Stimulated activated CD4-positive, alpha-beta T cell treated with anti-CD3 and anti-CD28 coated beads, Interleukin-1b, Interleukin-23, amount 100 ng/mL, for 24 hours (primary cell): ENCODE results near the gene COL16A1.

Experiments
- DNase-seq, 4 experiments: peaks; one replicate each; pipeline ENCODE4 v3.0.0-alpha.2; 2020; ENCODE audit warnings: low read depth in 4 of 4, low spot score in 1 of 4

COL16A1 gene

DNA sequence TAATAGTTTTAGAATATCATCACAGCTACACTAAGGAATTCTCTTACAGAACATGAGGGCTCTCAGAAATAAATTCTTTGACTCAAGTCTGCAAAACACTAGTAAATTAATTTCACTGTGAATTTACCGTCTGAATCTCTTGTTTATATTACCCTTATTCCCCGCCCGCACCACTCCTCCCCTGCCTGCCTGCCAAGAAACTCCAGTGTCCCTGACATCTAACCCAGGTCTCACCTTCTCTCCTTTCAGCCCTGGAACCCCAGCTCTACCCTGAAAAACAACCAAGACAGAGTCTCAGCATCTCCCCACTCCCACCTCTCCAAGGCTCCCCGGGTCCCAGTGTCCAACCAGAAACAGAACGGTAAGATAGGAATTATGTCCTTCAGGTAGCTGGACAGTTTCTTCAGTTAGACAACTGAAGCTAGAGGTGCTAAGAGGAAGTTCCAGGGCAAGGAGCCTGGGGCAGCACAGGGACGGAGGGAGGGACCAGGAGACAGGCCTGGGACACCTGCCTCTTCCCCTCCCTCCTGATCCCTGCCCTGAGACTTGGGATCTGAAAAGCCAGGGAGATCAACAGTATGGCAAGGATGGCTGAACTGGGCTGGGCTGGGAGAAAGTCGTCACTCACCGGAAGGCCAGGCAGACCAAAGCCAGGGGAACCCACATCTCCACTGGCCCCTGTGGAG, 15.4 kb downstream of the COL16A1 start:
- no peak for DNase-seq

DNA sequence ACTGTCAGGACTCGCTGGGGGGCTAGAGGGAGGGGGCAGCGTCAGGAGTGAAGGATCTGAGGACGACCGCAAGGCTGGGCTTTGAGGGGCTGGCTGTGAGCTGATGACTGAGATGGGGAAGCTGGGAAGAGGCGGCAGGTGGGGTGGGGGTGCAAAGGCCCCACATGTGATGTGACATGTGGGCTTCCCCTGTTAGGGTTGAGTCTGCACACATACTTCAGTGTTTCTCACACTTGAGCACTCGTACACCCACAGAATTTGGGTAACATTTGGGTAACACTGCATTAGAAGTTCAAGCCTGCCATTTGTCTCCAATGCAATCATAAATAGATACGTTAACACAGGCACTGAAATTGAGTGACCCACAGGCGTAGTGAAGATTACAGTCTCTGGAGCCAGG, 16.2 kb downstream of the COL16A1 start:
- no peak for DNase-seq

DNA sequence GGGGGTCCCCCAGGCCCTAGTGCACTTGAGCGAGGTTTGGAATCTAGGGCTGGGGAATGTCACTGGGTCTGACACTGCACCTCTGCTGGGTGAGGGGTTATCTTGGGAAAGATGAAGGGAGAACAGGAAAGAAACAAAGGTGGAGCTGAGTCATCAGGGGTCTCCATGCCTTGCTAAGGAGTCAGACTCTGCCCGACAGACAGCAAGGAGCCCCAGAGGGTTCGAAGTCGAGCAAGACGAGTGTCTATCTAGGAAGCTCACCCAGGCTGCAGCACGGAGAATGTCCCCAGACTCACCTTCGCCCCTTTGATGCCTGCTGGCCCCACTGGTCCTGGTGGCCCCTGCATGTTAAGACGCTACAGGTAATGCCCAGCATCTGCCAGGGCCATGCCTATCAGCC, 18.0 kb downstream of the COL16A1 start:
- DNase-seq = no peak

DNA sequence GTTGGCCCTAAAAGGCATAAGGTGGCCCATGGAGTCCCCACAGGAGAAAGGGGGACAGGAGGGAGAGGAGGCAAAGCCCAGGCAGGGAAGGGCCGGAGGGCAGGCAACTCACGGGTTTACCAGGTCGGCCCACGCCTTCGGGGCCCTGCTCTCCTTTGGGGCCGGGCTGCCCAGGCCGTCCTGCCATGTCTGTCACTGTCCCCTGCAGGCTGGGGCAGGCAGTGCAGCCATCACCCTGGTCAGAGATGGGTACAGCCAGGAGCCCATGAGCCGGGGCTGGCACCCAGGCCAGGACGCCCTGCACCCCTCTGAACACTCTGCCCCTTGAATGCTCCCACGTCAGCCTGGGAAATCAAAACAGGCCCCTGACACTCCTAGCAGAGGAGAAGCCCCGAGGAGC, 19.8 kb downstream of the COL16A1 start:
- no peak for DNase-seq

DNA sequence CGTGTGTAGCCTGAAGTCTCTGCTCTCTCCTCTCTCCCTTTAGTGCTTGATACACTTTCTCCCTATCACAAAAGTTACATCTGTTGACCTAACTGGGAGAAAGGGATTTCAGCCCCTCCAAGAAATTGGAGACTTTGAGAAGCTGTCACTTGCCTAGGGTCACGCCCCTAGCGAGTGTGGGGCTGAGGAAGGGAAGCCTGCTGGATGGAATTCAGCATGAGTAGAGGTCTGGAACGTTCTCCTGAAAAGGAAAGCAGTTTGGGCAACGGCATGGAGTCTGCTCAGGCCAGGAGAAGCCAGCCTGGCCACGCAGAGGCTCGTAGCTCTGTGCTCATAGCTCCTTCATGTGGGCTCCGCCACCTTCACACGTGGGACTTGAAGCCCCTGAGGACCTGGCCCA, 22.4 kb downstream of the COL16A1 start:
- DNase-seq = no peak

DNA sequence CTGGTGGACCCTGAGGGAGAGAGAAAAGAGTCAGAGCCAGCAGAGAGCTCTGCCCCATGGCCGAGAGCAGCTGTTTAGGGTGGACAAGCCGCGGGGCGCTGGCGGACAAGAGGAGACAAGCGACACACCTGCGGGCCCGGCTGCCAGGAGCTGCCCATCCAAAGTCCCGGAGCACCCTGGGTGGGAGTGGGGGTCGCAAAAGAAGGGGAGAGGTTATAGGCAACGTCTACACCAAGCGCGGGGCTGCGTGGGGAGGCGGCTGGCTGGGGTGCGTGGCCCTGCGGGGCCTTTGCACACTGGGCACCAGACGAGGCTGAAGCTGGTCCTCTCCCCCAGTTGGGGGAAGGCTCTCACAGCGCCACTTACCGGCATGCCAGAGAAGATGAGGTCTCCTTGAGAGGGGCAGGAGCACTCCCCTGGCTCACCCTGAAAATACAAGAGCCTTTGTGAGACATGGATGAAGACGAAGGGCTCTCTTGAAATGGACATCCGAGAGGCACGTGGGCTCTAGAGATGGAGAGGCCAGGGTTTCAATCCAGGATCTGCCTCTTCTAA, 24.1 kb downstream of the COL16A1 start:
- no peak for DNase-seq

DNA sequence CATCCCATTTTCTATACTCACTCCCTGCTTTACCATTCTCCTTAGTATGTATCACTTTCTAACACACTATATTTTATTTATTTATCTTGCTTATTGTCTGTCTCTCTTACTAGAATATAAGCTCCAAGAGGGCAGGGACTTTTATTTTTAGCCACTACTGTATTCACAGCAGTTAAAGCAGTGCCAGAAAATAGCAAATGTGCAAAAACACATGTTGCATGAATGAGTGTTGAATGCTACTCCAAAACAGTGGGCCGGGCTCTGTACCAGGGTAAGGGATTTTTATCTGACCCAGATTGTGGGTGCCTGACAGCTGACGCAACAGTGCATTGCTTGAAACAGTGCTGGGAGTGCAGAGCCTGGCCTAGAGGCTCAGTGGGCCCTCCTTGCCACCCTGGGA, 24.7 kb downstream of the COL16A1 start:
- DNase-seq = no peak

DNA sequence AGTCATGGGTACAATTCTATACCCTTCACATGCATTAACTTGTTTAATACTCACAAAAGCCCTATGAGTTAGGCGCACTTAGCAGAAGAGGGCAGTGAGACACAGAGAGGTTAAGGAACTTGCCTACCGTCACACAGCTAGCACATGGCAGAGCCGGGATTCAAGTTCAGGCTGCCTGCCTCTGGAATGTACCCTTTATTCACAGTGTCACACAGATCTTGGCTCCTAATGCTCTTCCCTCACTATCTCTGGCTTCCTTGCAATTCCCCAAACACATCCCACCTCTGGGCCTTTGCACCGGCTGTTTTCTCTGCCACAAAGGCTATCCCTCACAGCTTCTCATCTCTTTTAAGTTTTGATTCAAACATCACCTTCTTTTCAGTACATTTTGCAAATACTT, 25.1 kb downstream of the COL16A1 start:
- DNase-seq = no peak

DNA sequence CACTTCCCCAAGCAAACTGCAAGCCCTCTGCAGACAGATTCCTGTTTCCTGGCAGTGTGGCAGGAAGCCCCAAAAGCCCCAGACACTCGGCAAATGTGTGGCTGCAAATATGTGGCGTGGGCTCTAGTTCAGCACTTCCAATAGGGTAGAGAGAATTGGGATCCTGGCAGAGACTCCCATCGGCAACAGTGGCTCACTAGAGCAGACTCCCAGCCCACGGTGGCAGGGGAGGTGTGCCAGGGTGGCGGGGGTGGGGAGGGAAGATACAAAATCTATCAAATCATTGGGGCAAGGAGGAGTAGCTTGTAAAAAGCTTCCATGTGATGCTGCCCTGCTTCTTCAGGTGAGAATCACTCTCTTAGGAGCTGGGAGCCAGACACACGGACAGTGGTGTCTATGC, 25.9 kb downstream of the COL16A1 start:
- DNase-seq = no peak

DNA sequence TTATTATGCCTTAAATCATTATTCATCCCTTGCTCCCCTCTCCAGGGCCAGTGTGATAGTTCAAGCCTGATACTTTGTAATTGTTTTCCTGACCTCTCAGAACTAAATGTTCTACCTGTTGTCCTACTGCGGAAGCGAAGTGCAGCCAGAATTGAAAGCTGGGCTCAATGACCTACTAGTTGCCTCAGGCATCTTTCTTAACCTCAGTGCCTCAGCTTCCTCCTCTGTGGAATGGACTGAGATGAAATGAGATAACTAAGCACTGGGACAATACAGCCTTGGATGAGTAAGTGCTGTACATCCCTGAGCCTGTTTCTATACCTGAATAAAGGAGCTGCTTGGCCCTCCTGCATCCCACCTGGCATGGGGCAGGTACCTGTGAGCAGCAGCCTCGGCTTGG, 26.4 kb downstream of the COL16A1 start:
- DNase-seq = no peak

DNA sequence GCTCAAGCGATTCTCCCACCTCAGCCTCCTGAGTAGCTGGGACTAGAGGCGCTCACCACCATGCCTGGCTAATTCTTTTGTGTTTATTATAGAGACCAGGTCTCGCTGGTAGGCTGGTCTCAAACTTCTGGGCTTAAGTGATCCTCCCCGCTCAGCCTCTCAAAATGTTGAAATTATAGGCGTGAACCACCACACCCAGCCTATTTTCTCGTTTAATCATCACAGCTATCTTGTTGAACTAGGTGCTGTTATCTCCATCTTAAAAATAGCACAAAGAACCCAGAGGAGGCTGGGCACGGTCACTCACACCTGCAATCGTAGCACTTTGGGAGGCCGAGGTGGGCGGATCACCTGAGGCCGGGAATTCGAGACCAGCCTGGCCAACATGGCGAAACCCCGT, 28.1 kb downstream of the COL16A1 start:
- DNase-seq = no peak

DNA sequence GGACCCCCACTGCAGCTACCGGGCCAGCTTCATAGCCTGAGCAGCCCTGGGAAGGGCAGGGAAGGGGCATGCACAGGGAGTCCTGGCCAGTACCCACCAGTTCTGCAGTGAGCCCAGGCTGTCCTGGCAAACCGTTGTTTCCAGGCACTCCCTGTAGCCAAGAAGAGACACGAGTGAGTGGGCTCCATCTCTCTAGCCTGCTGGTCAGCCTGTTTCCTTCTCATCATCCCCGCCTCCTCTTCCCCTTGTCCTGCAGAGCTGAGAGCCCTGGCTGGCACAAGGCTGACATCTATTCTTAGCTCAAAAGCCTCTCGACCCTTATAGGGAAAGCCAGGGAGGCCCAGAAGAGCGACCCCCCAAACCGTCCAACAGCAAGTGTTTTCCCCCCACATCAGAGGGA, 28.7 kb downstream of the COL16A1 start:
- no peak for DNase-seq

DNA sequence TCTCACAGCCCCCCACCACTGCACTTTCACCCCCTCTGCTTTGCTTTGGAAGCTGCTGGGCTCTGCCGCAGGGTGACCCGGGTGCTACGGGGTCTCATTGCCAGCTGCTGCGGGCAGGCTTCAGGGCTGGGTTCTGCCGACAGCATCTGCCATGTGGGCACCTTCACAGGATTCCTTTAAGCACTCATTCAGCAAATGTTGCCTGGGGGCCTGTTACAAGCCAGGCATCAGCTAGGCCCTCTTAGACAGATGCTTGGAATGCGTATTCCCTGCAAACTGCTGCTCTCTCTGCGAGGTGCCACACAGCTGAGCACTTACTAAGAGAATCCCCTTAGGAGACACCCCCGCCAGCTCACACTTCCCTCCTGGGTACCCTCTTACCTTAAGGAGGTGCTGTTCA, 29.2 kb downstream of the COL16A1 start:
- DNase-seq = no peak

DNA sequence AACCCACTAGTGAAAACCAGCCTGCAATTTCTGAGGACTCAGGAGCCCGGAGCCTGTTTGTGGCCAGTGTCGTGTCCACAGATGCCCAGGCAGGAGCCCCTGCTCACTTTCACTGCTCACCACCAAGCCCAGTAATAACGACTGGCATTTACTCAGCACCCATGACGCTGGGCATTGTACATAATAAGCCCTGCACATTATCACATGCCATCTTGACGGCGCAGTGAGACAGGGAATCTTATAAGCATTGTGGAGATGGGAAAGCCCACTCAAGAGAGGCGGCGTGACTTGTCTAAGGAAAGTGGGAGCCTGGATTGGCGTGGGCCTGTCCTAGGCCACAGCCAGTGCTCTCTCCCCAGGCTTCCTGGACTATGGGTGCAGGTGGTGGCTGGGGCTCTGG, 30.4 kb downstream of the COL16A1 start:
- no peak for DNase-seq

DNA sequence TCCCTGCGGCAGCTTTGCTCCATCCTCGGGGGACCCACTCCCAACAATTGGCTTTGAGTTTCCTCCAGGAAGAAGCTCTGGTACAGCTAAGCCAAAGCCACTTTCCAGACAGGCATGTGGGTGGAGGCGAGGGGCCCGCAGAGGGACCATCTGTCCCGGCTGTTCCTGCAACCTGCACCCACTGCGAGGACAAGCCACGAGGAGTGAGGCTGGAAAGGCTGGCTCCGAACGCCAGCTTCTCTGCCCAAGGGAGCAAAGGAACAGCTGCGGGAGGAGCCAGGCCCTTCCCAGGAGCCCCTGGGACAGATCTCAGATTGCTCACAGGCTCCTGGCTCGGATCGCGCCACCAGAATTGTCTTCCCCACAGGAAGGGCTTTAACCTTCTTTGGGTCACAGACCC, 30.8 kb downstream of the COL16A1 start:
- no peak for DNase-seq

DNA sequence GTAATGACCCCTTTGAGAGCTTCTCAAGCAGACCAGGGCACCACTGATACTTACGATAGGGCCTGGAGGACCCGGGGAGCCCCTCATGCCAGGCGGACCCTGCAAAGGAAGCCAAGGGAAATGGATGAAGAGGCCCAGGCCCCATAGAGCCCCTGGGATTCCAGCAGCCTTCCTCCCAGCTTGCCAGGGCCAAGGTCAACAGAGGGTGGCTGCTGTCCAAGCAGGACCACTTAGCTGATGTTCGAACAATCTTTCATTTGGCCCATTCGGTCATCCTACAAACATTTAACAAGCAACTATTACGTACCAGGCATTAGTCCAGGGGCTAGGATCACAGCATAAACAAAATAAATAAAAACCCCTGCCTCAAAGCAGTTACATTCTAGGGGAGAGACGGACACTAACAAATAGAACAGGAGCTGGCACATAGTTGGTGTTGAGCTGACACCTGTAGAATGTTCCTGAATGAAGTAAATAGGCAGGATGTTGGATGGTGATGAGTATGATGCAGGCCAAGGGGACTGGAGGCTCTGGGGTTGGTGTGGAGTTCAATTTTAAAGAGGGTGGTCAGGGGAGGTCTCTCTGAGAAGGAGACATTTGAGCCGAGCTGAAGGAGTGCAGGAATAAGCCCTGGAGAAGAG, 32.1 kb downstream of the COL16A1 start:
- no peak for DNase-seq

DNA sequence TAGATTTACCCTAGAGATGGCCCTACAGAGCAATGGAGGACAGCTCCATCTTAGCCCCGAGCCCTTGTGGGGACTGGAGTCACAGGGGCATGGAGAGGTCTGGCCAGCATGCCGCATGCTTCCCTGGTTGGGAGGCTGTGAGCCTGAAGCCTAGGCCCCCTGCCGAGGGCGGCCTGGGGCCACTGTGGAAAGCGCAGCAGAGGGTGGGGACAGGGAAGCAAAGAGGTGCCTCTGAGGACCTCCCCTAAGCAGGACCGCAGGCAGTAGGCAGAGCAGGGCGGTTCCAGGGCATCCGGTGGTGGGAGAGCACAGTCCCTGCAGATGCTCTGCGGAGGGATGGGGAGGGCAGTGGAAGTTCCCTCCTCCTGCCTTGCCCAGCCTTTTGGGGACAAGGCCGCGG, 32.7 kb downstream of the COL16A1 start:
- no peak for DNase-seq

DNA sequence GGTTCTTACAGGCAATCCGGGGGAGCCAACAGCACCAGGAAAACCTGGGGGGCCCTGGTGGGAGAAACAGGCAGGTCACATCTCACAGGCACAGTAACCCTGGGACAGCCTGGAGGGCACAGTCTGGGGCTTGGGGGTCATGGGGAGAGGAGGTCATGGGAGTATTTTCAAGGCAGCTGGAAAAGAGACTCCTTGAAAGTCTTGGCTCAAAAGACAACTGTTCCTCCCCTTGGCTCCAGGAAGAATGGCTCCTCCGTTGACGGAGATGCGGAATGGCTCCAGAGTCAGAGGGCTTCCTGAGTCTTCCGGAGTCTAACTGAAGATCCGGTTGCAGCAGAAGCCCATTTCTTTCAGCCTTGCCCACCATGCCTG, 33.2 kb downstream of the COL16A1 start:
- DNase-seq = no peak

DNA sequence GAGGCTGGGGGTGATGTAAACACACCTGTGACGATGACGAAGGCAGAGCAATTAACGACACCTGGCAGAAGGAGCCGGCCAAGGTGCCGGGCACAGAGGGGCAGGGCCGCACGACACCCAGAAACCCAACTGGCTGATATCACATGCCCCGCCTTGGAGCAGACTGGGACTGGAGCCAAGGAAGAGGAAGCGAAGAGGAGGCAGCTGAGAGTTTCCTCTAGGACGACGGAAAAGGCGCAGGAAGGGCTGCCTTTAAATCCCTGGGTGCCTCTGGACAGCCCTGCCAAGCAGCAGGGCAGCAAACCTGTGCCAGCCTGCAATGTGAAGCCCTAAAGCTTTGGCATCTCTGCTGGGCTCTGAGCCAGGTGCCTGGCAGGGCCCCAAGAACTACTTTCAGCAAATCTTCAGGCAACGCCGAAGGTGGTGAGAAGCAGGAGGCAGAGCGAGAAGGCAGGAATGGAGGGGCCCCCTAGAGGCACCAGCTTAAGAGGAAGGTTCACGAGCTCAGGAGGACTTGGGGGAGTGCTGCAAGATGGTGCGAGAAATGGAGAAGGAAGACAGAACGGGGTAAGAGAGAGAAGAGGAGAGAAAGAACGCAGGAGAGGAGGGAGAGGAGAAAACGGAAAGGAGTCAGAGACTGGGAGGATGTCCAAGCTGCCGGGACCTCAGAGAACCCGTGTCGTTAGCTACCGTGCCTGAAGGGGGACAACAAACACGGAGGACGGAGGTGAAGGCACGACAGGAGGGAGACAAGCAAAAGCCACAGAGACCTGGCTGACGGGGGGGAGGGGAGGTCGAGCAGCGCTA, 33.8 kb downstream of the COL16A1 start:
- DNase-seq = no peak

DNA sequence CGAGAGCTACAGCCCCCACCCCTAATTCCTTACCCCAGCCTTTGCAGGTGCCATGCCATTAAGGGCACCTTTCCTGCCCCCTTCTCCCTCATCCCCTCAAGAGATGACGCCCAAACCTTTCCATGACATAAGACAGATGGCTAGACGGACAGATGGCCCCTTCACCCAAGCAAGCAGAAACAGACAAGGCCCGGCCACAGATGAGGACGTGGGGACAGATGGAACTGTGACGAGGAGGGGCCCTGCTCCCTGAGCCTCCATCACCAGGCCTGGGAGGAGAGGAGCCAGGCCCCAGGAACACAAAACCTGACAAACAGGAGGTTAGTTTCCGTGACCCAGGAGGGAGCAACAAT, 34.4 kb downstream of the COL16A1 start:
- DNase-seq = no peak

DNA sequence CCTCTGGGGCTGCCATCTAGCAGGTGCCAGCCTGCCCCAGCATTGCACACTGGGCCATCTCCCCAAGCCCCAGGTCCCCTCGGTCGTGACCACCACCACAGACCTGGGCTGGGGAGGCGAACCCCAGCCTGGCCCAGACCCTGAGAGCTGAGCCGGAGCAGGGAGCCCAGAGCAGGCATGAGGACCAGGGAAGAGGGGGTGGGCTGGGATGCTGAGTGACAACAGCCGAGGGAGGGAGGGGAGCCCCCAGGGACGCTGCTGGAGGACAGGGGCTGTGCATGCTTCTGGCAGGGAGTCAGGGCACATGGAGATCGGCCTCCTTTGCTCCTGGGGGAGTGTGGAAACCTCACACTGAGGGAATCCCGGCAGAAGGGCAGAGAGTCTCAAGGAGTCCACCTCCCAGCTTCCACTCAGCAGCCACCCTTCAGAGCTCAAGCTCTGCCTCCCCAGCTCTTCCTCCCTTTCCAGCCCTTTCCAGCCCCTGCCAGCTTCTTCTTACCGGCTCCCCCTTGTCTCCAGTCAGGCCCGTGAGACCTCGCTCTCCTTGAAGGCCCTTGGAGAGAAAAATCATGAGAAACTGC, 35.4 kb downstream of the COL16A1 start:
- no peak for DNase-seq
